Activated naive CD4-positive, alpha-beta T cell treated with anti-CD3 and anti-CD28 coated beads, Interleukin-2, amount 50 U/mL, for 16 hours (primary cell): ENCODE measurements around the gene IFIH1.

Source experiments
- DNase-seq: peaks from one replicate; pipeline ENCODE4 v3.0.0-alpha.2; 2020

Gene IFIH1

DNA sequence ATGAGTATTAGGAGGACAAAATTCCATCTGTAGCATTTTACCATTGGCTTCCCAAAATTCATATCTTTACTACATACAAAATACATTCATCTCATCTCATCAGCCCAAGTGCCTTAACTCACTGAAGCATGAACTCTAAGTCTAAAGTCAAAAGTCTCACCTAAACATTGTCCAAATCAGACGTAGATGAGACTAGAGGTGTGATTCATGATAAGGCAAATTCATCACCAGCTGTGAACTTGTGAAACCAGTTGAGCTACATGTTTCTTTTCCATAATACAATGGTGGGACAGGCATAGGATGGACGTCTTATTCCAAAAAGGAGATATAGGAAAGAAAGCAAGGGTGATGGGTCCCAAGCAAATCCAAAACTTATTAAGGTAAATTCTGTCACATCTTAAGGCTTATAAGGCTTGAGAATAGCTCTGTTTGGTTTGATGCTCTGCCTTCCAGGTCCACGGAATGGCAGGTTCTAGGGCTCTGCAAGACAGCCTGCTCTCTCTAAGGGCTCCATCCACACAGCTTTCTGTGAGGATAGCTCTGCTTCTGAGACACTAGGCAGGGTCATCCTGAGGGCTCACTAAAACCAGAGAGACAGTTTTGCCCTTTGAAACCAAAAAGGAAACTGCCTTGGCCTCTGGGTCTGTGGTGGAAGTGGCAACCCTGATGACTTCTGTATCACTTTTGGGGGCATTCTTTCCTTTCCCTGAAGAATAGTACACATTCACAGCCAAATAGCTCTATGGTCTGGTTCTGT lies 9.6 kb downstream of the IFIH1 start:
- DNase-seq, result no peak

DNA sequence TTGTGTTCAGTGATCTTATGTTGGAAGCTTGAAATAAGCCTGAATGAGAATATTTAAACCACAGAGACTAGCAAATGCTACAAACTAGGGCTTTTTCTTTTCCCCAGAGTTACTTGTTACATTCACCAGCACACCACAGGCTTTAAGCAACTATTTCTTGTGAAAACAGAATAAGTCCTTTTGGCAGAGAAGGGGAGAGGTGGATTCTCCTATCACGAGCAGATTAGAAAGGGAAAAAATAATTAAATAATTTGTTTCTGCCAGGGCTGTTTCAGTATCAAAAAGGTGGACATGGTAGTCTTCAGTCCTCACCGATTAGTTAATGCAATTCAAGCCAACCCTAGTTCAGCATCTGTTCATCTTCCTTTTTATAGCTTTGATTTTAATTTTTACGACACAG lies 12.6 kb downstream of the IFIH1 start:
- no peak for DNase-seq

DNA sequence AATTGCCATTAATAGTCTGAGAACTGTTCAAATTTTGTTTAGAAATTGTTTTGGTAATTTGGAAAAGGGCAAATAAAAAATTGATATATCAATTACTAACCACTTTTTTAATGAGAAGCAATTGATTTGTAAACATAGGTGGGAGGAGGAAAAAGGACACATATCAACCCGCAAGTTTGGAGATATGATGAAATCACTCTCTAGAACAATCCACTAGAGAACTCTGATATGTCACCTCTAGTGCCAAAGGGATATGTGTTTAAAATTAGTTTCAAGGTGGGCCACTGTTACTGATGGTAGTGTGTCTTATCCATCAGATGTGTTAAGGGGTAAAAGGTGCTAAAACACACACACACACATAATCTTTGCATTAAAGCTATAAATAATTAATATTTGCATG lies 16.6 kb downstream of the IFIH1 start:
- DNase-seq, result no peak

DNA sequence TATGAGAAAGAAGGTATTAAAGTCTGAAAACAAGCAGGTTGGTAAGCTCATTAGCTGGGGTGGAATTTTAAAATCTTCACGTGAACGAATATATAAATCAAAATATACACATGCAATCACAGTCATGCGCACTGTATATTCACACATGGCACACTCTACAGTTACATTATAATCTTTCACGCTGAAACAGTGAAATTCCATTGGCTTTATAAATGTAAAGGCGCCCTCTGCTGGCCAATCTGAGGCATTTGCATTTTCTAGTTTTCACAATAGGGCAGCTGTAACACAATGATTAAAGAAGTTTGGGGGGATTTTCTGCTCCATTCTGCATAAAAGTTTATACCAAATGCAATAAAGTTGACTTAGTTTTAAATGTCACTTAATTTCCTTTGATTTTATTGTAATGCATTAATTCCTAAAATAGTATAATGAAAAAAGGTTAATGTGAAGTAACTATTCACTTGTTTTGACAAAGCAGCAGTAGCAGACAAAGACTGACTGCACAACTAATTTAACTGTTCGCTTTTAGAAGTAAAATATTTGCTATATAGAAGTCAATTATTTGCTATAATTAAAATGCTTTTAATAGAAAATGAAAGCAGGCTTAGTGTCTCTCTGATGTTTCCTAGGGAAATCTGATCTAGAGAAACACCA lies 17.2 kb downstream of the IFIH1 start:
- DNase-seq, result peak; percentile 42

DNA sequence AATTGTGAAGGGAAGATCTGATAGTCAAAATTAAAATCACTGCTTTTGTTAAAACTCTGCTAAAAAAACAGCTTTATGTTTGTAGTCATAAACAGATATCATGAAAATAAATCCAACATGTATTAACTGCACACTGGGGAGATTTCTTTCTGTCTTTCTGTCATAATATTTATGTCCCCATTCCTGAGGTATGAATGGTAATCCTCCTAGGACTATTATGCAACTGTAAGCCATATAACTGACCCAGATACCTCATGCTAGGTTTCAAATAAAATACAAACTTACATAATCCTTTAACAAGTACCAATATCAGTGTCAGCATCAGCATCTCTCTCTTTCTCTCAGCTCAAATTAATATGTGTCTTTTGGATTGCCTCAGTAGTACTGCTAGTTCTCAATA lies 18.2 kb downstream of the IFIH1 start:
- DNase-seq, result no peak

DNA sequence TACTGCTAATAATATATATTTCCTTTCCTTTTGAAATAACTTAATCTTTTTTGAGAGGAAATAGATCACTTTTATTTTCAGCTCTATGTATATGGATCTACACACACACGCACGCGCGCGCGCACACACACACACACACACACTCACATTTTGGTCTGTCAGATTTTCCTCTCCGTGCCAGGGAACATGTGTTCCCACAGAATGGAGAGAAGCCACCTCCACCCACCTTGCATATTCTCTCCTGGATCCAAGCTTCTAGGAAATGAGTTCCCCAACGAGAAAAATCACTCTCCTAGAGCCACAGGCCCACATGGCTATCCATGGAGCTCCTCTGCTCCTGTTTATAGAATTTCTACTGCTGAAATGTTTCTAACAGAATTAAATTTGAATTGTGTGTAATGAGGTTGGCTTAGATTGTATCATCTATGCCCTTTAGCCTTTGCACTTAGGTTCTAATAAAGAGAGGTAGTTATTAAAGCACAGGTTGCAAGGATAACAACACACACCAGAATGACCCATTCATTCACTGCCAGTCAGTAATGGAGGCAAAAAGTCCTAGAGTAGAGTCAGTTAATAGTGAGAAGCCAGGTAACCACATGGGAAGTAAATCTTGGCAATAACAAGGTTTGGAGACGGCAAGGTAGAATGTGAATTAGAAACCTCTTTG lies 19.7 kb downstream of the IFIH1 start:
- DNase-seq, result no peak

DNA sequence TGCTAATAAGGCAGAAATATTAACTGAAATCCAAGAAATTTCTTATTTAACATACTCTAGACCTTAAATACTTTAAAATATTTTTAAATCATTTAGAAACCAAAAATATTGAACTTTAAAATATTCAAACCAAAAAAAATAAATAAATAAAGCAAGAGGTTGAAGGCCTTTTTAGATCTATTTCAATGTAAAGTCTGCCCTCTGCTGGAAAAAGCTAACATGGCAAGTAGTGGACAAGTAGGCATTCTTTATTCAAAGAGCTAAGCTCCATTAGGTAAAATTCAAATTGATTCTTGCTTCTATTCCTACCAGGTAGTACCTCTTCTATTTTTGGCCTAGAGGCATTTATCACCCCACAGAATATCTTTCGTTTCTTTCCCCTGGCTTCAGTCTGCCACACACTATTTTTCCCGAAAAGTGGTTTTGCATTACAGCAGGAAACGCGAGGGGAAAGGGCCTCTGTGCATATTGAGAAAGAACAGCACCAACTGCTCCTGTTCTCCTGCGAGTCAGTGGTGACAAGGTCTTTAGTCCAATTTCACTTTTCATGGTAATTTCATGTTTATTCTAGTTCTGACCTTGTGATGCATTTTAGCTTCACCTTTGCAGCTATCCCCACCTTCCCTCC lies 20.4 kb downstream of the IFIH1 start:
- peak; percentile 28 for DNase-seq

DNA sequence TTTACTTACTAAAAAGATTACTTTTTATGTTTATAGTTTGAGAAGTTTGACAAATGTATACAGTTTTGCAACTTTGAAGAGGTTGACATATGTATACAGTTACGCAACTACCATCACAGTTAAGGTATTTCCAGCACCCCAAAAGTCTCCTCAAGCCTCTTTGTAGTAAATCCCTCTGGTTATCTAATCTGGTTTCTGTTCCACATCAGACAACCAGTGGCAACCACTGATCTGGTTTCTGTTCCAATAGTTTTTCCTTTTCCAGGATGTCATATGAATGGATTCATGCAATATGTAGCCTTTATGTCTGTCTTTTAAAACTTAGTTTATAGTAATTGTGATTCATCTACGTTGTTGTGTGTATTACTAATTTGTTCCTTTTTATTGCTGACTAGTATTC lies 23.5 kb downstream of the IFIH1 start:
- no peak for DNase-seq

DNA sequence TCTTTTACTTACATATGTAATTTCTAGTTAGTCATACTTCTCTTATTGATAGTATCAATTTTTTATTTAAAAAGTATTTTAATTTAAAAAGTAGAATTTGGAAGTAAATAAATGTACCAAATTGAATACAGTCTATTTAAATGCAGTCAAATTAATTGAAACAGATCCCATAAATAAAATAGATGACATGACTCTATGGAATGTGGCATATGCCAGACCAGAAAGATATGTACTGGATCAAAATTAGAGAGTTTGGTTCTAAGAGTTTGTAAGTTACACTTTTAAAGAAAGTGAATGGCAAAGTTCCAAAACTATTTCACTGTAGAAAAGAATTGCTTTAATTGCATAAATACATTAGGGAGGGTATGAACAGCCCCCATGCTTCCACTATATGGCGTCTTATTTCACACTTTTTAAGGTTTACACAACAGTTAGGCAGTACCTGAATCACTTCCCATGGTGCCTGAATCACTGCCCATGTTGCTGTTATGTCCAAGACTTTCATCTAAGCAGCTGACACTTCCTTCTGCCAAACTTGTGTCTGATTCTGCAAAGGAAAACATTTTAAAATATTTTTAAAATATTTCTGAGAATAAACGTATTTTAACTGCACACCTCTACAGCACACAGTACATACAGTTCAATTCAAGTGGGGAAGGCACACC lies 25.2 kb downstream of the IFIH1 start:
- no peak for DNase-seq

DNA sequence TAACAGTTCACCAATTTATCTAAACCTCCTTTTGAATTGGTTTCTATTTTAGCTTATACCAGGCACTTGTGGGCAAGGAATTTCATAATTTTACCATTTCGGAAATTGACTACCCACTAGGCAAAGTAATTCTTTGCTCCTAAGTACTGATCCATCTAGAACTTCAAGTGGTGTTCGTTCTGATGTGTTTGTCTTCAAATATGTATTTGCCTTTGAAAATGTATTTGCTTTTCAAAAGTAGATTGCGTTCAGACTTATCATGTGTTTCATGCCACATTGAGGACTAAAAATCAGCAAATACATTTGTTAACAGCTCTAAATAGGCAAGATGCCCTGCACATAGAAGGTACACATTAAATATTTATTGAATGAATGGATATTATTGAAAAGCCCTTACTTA lies 26.7 kb downstream of the IFIH1 start:
- DNase-seq, result no peak

DNA sequence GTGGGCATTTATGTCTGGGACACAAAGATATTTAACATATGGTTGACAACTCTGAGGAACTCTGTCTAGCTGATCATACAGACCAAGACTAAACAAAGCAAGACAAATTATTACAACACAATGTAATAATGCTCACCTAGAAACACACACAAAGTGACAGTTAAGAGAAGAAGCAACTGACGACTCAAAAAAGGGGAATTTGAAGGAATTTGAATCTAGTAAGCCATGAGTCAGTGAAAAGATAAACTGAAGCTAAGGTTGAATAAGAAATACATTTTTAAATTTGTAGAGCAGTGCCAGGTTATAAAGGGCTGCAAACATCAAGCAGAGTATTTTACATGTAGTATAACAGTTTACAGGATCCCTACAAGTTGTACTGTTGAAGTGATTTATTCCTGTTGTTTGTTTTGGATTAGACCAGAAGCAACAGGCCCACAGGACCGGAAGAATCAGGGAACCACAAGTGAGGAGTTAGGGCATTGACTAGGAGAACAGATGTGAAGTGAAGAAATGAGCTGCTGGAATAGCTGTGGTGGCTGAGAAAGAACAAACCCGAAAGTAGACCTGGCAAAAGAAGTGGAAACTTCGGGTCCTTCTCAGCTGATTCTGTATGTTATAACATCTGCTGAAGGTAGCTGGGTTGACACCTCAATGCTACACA lies 35.6 kb downstream of the IFIH1 start:
- no peak for DNase-seq

DNA sequence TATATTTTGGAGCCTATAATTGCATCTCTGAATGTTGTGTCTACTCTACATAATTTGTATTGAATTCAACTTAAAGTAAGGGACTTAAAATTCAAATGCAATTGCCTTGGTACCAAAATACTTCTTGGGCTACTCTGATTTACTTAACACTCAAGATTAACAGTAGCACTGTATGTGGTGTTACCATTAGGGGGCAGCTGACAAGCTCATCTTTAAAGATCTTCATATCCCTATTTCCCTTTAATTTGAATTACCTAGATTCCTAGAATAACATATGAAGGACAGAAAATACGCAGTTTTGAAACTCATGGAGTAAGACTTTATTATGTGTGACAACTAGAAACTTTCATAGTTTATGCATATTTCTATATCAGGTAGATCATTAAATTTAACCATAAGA lies 37.8 kb downstream of the IFIH1 start:
- no peak for DNase-seq

DNA sequence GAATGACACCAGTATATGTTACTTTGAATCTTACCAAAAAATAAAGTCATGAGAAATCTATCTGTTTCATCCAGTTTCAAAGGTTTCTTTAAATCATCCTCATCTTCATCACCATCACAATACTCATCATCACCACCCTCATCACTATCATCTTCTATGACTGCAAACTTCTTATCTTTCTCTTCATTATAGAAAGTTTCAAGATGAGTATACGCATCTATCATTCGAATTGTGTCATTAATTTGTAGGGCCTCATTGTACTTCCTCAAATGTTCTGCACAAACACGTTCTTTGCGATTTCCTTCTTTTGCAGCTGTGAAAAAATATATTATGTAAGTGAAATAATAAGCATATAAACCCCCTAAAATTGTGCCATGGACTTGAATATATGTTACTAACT lies 41.1 kb downstream of the IFIH1 start:
- DNase-seq, result no peak

DNA sequence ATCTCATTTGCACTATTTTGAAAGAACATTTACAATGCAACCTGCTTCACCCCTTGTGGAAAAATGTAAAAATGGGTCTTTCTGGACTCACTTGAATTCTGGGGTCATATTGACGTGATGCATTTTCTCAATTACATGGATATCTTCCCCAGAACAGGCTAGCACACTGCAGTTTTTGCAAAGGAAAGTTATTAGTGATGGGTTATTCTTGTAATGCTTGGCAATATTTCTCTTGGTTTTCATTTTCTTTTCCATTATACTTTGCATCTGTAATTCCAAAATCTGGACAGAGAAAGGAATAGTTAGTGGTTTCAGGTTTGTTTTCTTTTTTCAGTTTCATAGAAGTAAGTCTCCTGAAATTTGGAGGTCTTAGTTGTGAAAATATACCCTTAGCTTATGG lies 50.5 kb downstream of the IFIH1 start:
- DNase-seq, result no peak

DNA sequence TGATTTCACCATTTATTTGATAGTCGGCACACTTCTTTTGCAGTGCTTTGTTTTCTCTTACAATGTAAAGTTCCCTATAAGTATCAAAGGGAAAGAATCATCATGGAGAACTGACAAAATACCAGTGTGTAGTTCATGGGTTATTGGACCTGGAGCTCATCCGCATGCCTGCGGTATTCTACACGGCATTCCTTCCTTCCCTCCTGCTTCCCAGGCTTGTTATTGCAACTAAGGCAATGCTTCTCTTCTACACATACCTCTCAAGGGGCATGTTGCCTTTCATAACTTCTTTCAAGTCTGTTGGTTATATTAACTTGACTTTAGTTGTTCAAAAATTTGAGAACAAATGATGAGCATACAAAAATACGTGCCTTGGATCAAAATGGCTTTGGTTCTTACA lies 51.0 kb downstream of the IFIH1 start:
- DNase-seq, result no peak

DNA sequence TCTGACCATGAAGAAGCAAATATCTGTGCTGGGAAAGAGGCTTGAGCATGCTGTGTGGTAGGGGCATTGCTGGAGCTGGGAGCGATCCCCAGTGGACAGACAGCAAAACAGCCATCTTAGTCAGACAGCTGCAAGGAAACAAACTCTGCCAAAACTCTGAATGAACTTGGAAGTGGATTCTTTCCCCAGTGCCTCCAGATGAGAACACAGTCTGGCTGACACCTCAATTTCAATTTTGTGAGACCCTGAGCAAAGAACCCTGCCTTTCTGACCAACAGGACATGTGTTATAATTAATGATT lies 52.1 kb downstream of the IFIH1 start:
- DNase-seq, result no peak

DNA sequence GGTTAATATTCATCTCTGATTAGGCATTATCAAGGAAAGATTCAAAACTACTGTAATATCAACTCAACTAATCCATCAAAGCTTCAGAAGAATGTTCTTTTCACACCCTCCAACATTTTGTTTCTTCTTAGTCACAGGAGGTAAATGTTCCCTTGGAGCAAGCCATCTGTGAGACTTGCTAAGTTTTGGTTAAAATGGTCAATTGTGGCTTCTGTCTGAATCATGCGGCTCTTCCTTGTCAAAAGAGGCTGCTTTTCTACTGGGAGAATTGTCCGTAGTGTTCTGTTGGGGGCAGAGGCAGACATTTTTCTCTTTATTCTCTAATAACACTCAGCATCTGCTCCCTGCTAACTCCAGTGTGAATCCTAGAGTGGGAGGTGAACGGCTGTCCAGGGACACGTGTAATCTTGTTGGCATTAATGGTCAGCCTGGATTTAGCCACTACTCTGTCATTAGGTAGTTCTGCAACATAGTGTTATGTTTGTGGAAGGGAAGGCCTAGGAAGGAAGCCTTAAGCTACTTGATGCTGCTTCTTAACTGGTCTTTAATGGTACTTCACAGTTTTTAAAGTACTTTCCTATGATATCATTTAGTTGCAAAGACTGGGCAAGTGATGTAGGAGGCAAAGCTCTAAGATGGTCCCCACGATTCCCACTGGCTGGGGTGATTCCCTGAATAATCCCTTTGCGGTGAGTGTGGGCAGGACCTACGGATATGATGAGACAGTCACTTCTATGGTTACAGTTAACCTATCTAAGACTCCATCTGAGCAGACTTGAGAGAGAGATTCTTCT lies 52.6 kb downstream of the IFIH1 start:
- DNase-seq, result no peak

DNA sequence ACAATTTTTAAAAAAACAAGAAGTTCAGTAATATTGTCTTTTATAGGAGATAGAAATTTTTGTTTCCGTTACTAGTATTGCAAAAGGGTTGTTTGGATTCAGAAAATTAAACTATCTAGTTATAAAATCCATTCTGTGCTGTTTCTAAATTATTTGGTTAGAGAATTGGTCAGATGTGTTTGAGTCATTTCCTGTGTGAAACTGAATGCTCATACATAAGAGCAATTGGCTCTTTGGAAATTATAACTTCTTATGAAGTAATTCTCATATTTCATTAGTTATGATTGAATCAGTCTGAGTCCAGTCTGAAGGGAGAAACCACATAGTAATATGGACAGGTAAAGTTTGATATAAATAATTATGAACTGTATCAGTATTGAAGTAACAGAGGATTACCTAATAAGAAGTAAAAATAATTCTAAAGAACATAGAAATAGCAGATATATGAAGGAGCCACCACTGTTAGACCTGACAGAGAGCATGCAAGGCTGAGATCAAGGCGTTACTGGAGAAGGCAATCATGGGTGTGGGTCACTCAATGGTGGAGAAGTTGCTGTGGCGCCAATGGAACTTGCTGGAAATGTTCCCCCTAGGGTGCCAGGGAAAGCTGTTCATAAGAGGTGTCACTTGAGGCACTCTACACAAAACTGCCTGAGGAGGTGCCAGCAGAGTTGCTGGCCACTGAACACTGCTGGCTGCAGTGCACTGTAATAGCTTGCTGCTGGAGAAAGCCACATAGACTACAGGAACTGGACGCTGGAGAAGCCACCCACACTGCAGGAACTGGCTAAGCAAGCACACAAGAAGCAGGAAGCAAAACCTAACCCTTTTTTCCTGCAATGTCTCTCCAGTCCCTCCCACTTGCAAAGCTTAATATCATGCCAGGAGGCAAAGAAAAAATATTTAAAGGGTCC lies 57.2 kb downstream of the IFIH1 start:
- DNase-seq, result no peak

DNA sequence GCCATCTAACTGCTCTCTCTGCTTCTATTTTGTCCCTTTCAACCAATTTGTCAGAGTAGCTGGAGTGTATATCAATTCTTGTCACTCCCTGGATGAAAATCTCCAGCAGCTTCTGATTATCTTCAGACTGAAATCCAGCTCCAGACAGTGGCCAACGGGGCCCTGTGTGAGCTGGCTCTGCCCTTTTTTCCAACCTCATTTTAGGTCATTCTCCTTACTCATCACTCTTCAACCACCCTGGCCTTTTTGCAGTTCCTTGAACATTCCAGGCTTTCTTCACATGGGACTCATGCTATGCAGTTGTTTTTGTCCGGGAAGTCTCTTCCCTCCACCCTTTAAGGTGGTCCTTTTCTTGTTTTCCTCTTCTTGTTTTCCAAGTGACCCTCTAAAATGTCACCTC lies 59.8 kb downstream of the IFIH1 start:
- DNase-seq, result no peak

DNA sequence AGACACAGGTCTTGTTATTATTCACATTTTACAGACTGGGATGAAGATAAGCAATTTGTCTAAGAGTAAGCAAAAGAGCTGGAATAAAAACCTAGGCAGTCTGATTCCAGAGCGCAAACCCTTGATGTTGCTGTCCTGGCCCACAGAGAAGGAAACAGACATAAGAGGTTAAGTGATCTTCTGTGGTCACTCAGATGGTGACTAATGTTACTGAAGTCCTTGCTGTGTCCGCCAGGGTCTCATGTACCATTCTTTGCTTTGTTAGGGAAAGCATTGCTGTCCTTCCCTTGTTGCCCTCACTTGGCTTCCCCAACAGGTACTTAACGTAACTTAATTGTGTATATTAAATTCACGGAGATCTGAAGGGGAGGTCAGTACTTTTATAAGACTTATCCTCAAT lies 60.3 kb downstream of the IFIH1 start:
- no peak for DNase-seq

DNA sequence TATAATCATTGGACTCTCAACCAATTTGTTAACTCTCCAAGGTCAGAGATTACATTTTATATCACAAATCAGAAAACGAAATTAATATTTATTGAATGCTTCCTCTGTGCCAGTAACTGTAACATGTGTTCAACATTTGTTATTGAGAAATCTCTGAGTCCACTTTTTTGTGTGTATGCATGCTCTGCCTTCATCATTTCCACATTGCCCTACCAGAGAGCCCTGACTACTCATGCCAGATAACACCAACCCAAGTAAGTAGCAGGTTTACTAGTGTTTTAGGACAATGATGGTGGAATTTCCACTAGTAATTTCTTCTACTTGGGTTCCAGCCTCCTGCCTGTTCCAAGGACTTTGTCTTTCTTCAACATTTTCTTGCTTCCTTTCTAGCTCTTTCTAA lies 61.1 kb downstream of the IFIH1 start:
- DNase-seq, result no peak
